PC-3 (cell line): Measurements from ENCODE around the gene GAD2.

ENCODE experiments used
- CTCF ChIP-seq: fragments of 300-600 bp; sonication (generic); conservative IDR thresholded peaks from 2 replicates; pipeline ENCODE4 v1.5.1; 2017; ENCODE audit warnings: antibody characterized with exemption, low read depth, mild to moderate bottlenecking, low read length
- EZH2 ChIP-seq: fragments of 300-600 bp; sonication (generic); IDR thresholded peaks from one replicate; pipeline ENCODE4 v1.6.1; 2017; ENCODE audit warnings: antibody characterized with exemption, mild to moderate bottlenecking, low read length; ENCODE audit not compliant: unreplicated experiment
- EZH2phosphoT487 ChIP-seq: fragments of 300-600 bp; sonication (generic); IDR thresholded peaks from 2 replicates; pipeline ENCODE4 v1.6.1; 2018; ENCODE audit warnings: mild to moderate bottlenecking, antibody characterized with exemption, low read length, borderline replicate concordance

GRCh38 chr10:26215396-26215934 lies 1.1 kb upstream of the GAD2 start:
- TF ChIP-seq CTCF (no peak), EZH2 (no peak), EZH2phosphoT487 (no peak)
